HS-27A (cell line): ENCODE results near the gene MMP25.

Experiments used
- DNase-seq: peaks from one replicate; pipeline ENCODE4 v3.0.0-alpha.2; 2012; ENCODE audit warnings: low read depth, missing footprints

Gene MMP25

GRCh38 chr16:3095869-3096268 lies 49.5 kb downstream of the MMP25 start:
- DNase-seq: no peak

DNA sequence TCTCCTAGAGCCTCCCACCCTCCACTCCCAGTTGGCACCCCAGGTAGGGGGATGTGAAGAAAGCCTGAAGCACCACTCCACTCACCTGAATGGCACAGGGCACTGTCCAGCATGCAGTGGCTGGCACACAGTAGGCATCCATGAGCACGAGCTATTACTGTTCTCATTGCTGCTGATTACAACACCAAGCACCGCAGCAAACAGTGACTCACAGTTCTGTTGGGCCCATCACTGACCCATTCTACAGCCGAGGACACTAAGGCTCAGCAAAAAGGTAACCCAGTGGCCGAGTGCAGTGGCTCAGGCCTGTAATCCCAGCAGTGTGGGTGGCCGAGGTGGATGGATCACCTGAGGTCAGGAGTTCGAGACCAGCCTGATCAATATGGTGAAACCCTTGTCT lies 50.0 kb downstream of the MMP25 start:
- DNase-seq: no peak

- no peak for DNase-seq
These were observed 50.9 kb downstream of the MMP25 start for GRCh38 chr16:3097266-3097665.

- no peak for DNase-seq
These were observed 52.4 kb downstream of the MMP25 start, which contains the start of gene ZSCAN10 for GRCh38 chr16:3098459-3099394. Gene ZSCAN10, minus strand, starts transcription at chr16:3099294. Its CDS starts 6,357 bp downstream, at chr16:3092937.

- DNase-seq: no peak
These were observed 53.0 kb downstream of the MMP25 start for GRCh38 chr16:3099395-3099731.

- no peak for DNase-seq
These were observed 53.6 kb downstream of the MMP25 start for GRCh38 chr16:3099732-3100499.

DNA sequence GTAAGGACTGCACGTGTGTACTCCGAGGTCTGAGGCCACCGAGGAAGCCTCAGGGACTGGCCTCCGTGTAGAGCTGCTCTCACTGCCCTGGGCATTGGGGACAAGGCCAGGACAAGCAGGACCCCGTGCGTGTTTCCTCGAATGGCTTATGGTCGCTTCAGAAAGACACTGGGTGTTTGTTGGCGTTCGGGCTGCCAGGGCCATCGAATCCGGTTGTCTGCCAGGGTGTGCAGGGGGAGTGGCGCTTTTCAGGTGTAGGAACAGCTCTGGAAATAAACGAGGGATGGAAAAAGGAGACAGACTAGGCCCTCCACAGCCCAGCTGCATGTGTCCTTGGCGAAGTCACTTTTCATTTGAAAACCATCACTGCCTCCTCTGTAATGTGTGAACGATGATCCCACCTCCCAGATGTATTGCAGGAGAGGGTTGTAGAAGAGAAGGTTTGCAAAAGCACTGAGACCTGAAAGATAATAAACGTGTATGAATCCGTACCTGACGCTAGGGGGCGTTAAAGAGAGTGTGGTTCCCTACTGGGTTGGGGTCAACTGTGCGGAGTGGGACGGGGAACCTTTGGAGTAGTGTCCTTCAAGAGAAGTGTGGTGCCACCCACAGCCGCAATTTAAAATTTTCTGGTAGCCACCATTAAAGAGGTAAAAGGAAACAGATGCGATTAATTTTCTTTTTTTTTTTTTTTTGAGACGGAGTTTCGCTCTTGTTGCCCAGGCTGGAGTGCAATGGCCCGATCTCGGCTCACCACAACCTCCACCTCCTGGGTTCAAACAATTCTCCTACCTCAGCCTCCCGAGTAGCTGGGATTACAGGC lies 54.9 kb downstream of the MMP25 start:
- no peak for DNase-seq

DNA sequence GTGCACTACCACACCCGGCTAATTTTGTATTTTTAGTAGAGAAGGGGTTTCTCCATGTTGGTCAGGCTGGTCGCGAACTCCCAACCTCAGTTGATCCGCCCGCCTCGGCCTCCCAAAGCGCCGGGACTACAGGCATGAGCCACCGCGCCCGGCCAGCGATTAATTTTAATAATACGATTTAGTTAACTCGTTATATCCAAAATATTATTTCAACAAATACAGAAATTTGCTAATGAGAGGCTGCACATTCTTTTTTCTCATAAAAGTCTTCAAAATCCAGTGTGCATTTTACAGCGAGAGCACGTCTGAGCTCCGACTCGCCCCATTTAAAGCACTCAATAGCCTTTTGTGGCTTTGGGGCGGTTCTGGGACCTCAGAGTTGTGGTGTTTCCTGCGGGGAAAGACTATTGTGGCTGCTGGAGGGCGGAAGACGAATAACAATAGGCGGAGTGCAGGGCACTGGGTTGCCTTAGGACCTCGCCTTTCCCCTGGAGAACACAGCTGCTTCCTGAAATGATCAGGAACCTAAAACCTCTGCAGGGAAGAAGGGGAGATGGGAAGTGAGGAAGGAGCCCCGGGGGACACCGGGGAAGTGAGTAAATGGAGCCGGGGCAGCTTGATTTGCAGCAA lies 55.6 kb downstream of the MMP25 start:
- no peak for DNase-seq

DNA sequence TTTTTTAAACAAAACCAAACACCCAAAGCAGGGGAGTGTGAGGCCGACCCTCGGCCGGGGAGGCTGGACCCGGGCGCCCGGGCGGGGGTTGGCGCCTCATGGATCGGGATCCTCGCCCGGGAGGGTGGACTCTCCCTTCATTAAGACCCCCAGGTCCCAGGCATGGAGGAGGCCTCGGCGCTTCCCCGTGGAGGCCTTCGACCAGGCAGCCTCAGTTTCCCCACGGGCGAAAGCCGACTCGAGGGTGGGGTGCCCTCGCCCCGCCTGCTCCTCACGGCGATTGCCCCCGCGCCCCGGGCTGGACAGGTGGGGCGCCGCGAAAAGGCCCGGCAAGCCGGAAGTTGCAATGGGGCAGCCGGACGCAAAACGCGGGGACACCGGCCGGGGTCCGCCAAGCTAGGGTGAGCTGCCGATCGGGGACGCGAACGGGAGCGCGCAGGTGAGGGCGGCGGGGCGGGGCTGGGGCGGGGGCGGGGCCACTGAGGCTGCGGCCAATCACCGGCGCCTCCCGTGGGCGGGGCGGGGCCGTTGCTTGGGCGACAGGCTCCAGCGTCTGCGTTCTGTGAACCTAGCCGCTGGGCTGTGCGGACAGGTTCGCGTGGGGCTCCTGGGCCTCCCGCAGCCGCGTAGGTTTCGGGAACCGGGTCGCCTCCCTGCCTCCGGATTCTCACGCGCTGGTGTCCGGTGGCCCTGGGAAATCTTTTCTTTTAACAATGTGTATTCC lies 60.0 kb downstream of the MMP25 start:
- no peak for DNase-seq
